HFFc6 (cell line): ENCODE data around the gene ARAP3. TPM values are rescaled to one million over a fixed set of nuclear protein-coding genes. Genes with fewer than 3 reads are reported as not detected.
A peak's percentile ranks its signal among the peaks of the same experiment; 100 is the strongest.

ENCODE experiments used
- DNase-seq: peaks from one replicate; pipeline ENCODE4 v3.0.0-alpha.2; 2018
- H3K27ac Mint-ChIP-seq: 2 replicates; pipeline ENCODE4 v1.8.0; 2020; ENCODE audit warnings: mild to moderate bottlenecking, mixed read lengths
- H3K27me3 Mint-ChIP-seq: 2 replicates; pipeline ENCODE4 v1.8.0; 2021; ENCODE audit warnings: mild to moderate bottlenecking, moderate library complexity, mixed read lengths; ENCODE audit not compliant: insufficient read depth
- H3K36me3 Mint-ChIP-seq: 2 replicates; pipeline ENCODE4 v1.8.0; 2021; ENCODE audit warnings: low read depth, mixed read lengths
- H3K4me1 Mint-ChIP-seq: 2 replicates; pipeline ENCODE4 v1.8.0; 2020; ENCODE audit warnings: low read depth, mixed read lengths
- H3K4me3 Mint-ChIP-seq: 2 replicates; pipeline ENCODE4 v1.8.0; 2020; ENCODE audit warnings: mild to moderate bottlenecking, moderate library complexity, mixed read lengths
- H3K9me3 Mint-ChIP-seq: 2 replicates; pipeline ENCODE4 v1.8.0; 2020; ENCODE audit warnings: mild to moderate bottlenecking, mixed read lengths
- CTCF ChIP-seq: fragments of 200-600 bp; sonication (generic); IDR thresholded peaks from 2 replicates; pipeline ENCODE4 v1.5.0; 2021; ENCODE audit warnings: antibody characterized with exemption, mild to moderate bottlenecking
- total RNA-seq, 6 experiments: library from RNA; stranded (reverse); fragmentation: NEBNext Ultra II Directional; extraction: Animal tissue kit (Norgen Biotek cat#: 25700); gene quantifications; 2 replicates in 1 of 6; 3 replicates in 5 of 6; pipeline ENCODE4 v1.2.3, GENCODE V29; 2021

The ARAP3 gene
- total RNA-seq, 6 experiments from 2014 or later: 9.0 to 14.7 (median 13.2) TPM

- H3K36me3 Mint-ChIP-seq: peaks cover 42% of the 10 kb centered on the region
Measured at GRCh38 chr5:141650851-141651727, 30.9 kb downstream of the ARAP3 start, which contains the start of gene FCHSD1. Gene FCHSD1 (minus strand): TSS chr5:141651418. CDS start chr5:141651368, 50 bp downstream.

GRCh38 chr5:141649972-141650371, 32.1 kb downstream of the ARAP3 start:
- Mint-ChIP-seq H3K4me3 (peak overlapping the region; percentile 94), H3K27me3 (no peaks in the 10 kb centered on the region; the same call in 1 of the 2 replicates), H3K27ac (no peak overlapping the region), H3K9me3 (no peaks in the 10 kb centered on the region), H3K36me3 (peaks cover 34% of the 10 kb centered on the region), H3K4me1 (peaks cover 44% of the 10 kb centered on the region)
- no peak for DNase-seq
- TF ChIP-seq CTCF: no peak

More at GRCh38 chr5:141650851-141651727, 30.9 kb downstream of the ARAP3 start, which contains the start of gene FCHSD1:
- no peak for TF ChIP-seq CTCF
- no peaks in the 10 kb centered on the region for H3K9me3 Mint-ChIP-seq
- peak; percentile 69 for DNase-seq
- H3K27me3 Mint-ChIP-seq: no peaks in the 10 kb centered on the region; the same call in 1 of the 2 replicates
- H3K27ac Mint-ChIP-seq: peak within 1 kb of the TSS; percentile 83
- H3K4me1 Mint-ChIP-seq: peaks cover 48% of the 10 kb centered on the region
- peak within 1 kb of the TSS; percentile 94 for H3K4me3 Mint-ChIP-seq

- Mint-ChIP-seq H3K4me3 (no peak overlapping the region), H3K9me3 (no peaks in the 10 kb centered on the region), H3K36me3 (peaks cover 34% of the 10 kb centered on the region), H3K27ac (no peak overlapping the region), H3K4me1 (peaks cover 36% of the 10 kb centered on the region), H3K27me3 (no peaks in the 10 kb centered on the region; the same call in 1 of the 2 replicates)
- no peak for TF ChIP-seq CTCF
- no peak for DNase-seq
Measured at GRCh38 chr5:141649056-141649688, 32.9 kb downstream of the ARAP3 start.

GRCh38 chr5:141647851-141648250, 34.2 kb downstream of the ARAP3 start:
- Mint-ChIP-seq H3K4me3 (no peak overlapping the region), H3K27me3 (no peaks in the 10 kb centered on the region; the same call in 1 of the 2 replicates), H3K36me3 (peaks cover 23% of the 10 kb centered on the region), H3K4me1 (peaks cover 23% of the 10 kb centered on the region), H3K27ac (no peak overlapping the region), H3K9me3 (no peaks in the 10 kb centered on the region)
- DNase-seq: no peak
- TF ChIP-seq CTCF: no peak

GRCh38 chr5:141647242-141647641, 34.8 kb downstream of the ARAP3 start:
- DNase-seq: no peak
- H3K27ac Mint-ChIP-seq: no peak overlapping the region
- peaks cover 17% of the 10 kb centered on the region for H3K36me3 Mint-ChIP-seq
- no peak for TF ChIP-seq CTCF
- no peaks in the 10 kb centered on the region for H3K9me3 Mint-ChIP-seq
- H3K27me3 Mint-ChIP-seq: no peaks in the 10 kb centered on the region; the same call in 1 of the 2 replicates
- H3K4me3 Mint-ChIP-seq: no peak overlapping the region
- H3K4me1 Mint-ChIP-seq: peaks cover 22% of the 10 kb centered on the region
